HAP-1 (cell line): ENCODE results near the gene HEXD.
"Not testable (repeated sequence)": the region's sequence is repeated elsewhere in the genome, so short reads cannot be mapped to it uniquely, and the experiment has no call there.

ENCODE experiments used
- DNase-seq, 2 experiments: peaks; one replicate each; pipeline ENCODE4 v3.0.0-alpha.2; 2016 to 2020; ENCODE audit warnings: low spot score in 2 of 2
- H3K27me3 ChIP-seq: fragments of 250-450 bp; sonication (Bioruptor Pico); 2 replicates; pipeline ENCODE4 v1.5.1; 2020; ENCODE audit warnings: low read depth, mild to moderate bottlenecking, moderate library complexity
- H3K36me3 ChIP-seq: fragments of 250-450 bp; sonication (Bioruptor Pico); replicated peaks from 2 replicates; pipeline ENCODE4 v1.5.1; 2020; ENCODE audit warnings: mild to moderate bottlenecking
- H3K4me1 ChIP-seq: fragments of 250-450 bp; sonication (Bioruptor Pico); 2 replicates; pipeline ENCODE4 v1.5.1; 2020; ENCODE audit warnings: mild to moderate bottlenecking
- H3K4me3 ChIP-seq: fragments of 250-450 bp; sonication (Bioruptor Pico); 2 replicates; pipeline ENCODE4 v1.5.1; 2020; ENCODE audit warnings: mild to moderate bottlenecking, moderate library complexity
- H3K9me3 ChIP-seq: fragments of 250-450 bp; sonication (Bioruptor Pico); 2 replicates; pipeline ENCODE4 v1.5.1; 2020; ENCODE audit warnings: mild to moderate bottlenecking, moderate library complexity
- in situ Hi-C: fragments of 300-500 bp; cut with MboI; formaldehyde crosslinking; loops from 3 replicates; pipeline ENCODE4 v1.14.3; 2020; ENCODE audit warnings: low sequenced_read_pairs, inconsistent platforms, mixed read lengths

HEXD gene

DNA sequence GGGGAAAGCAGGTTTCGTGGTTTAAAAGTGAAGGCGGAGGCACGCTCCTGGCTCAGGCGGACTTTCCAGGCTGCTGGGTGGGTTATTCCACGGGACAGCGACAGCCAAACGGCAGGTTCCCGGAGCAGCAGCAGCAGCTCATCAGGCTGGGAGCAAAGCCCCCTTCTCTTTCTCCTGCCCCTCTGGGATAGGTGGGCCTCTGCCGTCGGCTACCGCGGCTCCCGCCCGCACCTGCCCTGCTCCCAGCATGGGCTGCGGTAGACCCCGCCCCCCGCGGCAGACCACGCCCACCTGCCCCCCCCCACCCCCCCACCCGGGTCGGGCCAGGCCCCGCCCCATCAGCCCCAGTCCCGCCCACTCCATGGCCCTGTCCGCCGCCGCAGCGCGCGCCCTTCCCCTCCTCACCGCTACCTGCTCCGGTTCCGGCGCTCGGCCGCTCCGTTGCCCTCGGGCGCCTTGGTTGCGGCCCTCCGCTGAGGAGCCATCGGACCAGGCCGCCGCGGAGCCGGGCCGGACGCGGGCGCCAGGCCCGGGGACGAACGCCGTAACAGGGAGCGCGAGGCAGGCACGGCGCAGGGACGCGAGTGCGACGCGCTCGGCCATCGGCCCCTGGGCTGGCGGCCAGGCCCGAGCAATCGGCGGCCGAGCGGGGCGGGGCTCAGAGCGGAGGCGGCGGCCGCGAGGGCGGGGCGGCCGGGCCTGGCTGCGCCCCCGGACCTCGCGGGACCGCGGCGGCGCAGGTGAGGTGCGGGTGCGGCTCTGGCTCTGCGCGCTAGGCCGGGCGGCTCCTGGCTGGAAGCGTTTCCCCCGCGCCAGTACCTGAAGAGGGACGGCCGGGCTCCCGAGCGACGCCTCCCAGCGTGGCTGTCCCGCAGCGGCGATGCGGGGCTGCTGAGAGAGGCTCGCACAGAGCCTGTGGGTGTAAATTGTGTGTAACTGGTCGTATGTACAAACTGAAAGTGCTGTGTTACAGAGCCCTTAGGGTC, at the start of gene HEXD, which contains the start of gene OGFOD3:
HEXD (plus strand) TSS at position 347 of the 986 bp plus-strand sequence. CDS start 1,453 bp downstream, outside the sequence.
OGFOD3 (minus strand) TSS at position 586 of the 986 bp plus-strand sequence; CDS start at position 485, 101 bp downstream.
- in situ Hi-C loops = no loop called here
- Histone ChIP-seq H3K27me3 (no peaks in the 10 kb centered on the region), H3K4me3 (peak within 1 kb of the TSS; percentile 50), H3K4me1 (peaks cover 13% of the 10 kb centered on the region), H3K9me3 (no peaks in the 10 kb centered on the region), H3K36me3 (no peaks in the 10 kb centered on the region; the same call in 1 of the 2 replicates)
- peak; percentile 70 to 86 for DNase-seq

DNA sequence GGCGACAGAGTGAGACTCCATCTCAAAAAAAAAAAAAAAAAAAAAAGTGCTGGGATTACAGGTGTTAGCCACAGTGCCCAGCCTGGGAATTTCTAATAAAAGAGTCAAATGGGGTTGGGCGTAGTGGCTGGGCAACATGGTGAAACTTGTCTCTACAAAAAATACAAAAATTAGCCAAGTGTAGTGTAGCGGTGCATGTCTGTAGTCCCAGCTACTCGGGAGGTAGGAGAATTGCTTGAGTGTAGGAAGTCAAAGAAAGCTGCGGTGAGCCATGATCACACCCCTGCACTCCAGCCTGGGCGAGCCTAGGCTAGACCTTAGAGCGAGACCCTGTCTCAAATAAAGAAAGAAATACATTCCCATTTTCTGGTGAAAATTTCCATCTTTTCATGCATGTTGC, 48.9 kb upstream of the HEXD start:
- Histone ChIP-seq H3K4me1 (no peaks in the 10 kb centered on the region; the same call in 1 of the 2 replicates), H3K9me3 (no peaks in the 10 kb centered on the region), H3K36me3 (no peaks in the 10 kb centered on the region), H3K4me3 (no peak overlapping the region), H3K27me3 (no peaks in the 10 kb centered on the region)
- no peak for DNase-seq
- in situ Hi-C loops = no loop called here

DNA sequence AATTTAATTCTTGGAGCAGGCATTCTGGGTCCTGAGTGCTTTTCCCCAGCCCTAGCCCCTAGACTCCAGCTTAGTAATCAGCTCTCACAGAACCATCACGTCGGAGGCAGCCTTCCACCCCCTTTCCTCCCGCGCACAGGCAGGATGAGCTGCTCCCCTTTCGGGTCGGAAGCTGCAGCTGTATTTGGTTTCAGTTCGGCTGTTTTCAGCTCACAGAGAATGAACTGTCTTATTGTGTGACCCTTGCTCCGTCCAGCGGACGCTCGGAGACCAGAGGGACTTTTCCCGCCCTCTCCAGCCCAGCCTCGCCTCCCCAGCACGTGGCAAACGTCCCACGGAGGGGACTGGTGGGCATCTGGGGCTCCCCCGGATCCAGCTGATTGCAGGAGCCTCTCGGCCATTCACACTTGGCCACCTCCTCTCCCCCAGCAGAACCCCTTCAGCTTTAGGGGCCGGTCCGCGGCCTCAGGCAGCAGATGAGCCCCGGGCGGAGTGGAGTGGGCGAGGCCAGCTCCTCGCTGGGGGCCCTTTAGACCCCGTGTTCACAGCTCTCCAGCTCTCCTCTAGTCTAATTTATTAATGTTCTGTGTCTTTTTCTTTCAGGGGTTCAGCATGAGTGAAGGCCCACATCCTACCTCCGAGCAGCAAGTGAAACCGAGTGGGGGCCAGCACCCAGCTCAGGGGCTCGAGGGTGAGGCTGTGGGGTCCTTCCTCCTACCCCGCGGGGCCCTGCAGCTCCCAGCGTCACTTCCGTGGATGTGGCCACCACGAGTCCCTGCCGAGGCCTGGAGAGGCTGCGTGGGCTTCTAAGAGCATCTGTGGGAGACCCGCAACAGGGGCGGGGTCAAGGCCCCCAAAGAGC, 47.4 kb upstream of the HEXD start:
- DNase-seq = no peak
- H3K27me3 ChIP-seq = no peaks in the 10 kb centered on the region
- H3K36me3 ChIP-seq = no peaks in the 10 kb centered on the region
- in situ Hi-C loops = no loop called here
- H3K9me3 ChIP-seq = no peaks in the 10 kb centered on the region
- no peak overlapping the region for H3K4me3 ChIP-seq
- H3K4me1 ChIP-seq = no peaks in the 10 kb centered on the region; the same call in 1 of the 2 replicates

DNA sequence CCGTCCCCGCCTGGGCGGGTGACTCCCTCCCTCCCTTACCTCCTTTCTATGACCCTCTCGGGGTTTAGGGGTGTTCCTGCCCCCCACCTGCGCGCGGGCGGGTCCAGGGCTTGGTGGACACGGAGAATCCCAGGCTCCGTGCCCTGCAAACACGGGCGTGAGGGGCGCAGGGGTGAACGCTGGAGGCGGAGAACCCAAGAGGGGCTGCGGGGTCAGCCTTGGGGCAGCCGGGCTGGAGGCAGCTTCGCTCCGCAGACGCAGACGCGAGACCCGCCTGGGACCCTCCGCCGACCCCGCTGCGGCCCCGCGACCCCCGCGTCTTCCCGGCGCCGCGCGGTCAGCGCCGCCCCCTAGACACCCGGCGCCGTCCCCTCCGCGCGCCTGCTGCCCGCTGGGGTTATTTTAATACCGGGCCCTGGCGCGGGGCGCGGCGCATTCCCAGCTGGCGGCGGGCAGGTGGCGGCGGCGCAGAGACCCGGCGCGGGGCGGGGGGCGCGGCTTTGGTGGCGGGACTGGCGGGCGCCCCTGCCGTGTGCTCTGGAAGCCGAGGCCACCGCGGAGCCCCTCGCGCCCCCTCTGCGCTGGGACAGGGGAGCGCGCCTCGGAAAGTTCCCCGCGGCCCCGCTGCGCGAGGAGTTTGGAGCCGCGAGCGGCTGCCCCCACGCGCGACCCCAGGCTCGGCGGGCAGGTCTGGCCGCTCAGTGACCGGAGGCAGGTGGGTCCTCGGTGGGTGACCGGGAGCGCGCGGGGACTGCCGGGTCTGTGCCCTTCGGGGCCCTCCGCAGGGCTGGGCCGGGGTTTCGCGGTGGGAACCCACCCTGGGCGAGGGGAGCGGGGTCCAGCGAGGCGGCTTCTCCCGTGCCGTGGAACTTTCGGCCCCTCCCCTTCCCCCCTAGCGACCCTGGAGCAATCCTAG, 46.6 kb upstream of the HEXD start, which contains the start of gene UTS2R:
UTS2R (plus strand) TSS at position 433 of the 916 bp plus-strand sequence. CDS start 2,560 bp downstream, outside the sequence.
- H3K4me3 ChIP-seq = no peak within 1 kb of the TSS
- H3K27me3 ChIP-seq = no peaks in the 10 kb centered on the region
- no peak for DNase-seq
- no peaks in the 10 kb centered on the region; the same call in 1 of the 2 replicates for H3K4me1 ChIP-seq
- in situ Hi-C loops = no loop called here
- no peaks in the 10 kb centered on the region for H3K9me3 ChIP-seq
- no peaks in the 10 kb centered on the region for H3K36me3 ChIP-seq

DNA sequence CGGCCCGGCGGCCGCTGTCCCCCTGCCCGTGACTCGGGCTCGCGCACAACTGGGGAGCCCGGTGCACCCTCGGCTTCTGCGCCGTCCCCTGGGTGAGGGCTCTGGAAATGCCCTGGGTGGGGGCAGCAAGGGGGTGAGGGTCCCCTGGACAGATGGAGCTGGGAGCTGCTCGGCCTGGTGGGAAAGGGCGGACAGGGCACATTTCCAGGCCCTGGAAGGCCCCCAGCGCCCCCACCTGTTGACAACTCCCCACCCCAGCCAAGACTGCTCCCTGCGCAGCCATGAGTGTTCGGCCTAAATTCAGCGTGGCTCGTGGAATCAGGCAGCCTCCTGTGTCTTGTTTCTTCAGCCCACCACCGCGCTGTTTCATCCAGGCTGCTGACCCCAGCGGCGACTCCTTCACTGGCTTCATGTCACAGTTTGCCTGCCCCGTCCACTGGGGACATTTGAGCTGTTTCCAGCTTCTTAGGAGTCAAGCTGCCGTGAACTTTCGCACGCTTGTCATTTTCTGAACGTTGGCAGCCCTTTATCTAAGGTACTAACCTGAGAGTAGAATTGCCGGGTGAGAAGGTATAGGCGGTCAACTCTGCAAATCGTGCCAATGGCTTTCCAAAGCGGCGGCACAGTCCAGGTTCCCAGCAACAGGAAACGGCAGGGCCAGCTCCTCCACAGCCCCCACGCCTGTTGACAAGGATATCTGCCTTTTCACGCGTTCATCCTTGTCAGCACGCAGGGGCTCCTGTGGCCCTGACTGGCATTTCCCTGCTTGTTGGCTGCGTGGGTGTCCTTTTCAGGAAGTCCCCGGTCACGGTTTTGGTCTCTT, 45.7 kb upstream of the HEXD start:
- in situ Hi-C loops = no loop called here
- H3K4me3 ChIP-seq = no peak overlapping the region
- no peaks in the 10 kb centered on the region for H3K27me3 ChIP-seq
- no peaks in the 10 kb centered on the region for H3K36me3 ChIP-seq
- H3K9me3 ChIP-seq = no peaks in the 10 kb centered on the region
- H3K4me1 ChIP-seq = no peaks in the 10 kb centered on the region
- no peak for DNase-seq

DNA sequence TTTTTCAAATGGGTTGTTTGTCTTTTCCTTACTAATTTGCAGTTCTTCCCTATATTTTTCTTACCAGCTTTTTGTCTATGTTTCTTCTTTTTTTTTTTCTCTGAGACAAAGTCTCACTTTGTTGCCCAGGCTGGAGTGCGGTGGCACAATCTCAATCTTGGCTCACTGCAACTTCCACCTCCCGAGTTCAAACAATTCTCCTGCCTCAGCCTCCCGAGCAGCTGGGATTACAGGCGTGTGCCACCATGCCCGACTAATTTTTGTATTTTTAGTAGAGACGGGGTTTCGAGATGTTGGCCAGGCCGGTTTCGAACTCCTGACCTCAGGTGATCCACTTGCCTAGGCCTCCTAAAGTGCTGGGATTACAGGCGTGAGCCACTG, 45.1 kb upstream of the HEXD start:
- H3K4me1 ChIP-seq, in situ Hi-C loops, H3K36me3 ChIP-seq, DNase-seq, H3K4me3 ChIP-seq, H3K27me3 ChIP-seq, H3K9me3 ChIP-seq: not testable (repeated sequence)

DNA sequence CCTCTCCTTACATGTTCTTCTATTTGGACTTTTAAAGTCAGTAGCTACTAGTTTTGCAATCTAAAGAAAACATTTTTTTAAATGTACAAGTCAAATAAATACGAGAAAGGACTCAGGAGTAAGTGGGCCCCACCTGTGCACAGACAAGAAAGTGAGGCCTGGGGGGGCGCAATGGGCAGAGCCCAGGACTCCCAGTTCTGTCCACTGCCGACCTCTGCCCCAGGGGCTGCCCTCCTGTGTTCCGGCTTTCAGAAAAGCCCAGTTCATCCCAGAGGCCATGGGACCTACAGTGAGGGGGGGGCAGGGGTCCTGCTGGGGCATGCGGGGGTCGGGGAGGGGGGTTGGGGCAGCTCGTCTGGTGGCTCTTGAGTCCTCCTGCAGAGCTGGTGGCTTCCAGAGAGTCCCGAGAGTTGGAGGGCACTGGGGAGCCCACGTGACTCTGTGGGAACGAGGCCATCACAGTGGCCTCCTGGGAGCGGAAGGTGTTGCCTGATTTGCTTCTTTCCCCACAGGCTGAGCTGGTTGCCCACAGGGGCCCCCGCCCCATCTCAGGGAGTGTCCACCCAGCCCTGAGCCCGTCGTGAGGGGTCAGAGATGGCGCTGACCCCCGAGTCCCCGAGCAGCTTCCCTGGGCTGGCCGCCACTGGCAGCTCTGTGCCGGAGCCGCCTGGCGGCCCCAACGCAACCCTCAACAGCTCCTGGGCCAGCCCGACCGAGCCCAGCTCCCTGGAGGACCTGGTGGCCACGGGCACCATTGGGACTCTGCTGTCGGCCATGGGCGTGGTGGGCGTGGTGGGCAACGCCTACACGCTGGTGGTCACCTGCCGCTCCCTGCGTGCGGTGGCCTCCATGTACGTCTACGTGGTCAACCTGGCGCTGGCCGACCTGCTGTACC, 44.2 kb upstream of the HEXD start:
- Histone ChIP-seq H3K36me3 (no peaks in the 10 kb centered on the region), H3K4me3 (no peak overlapping the region), H3K4me1 (no peaks in the 10 kb centered on the region), H3K9me3 (no peaks in the 10 kb centered on the region), H3K27me3 (no peaks in the 10 kb centered on the region)
- in situ Hi-C loops = no loop called here
- DNase-seq = no peak

DNA sequence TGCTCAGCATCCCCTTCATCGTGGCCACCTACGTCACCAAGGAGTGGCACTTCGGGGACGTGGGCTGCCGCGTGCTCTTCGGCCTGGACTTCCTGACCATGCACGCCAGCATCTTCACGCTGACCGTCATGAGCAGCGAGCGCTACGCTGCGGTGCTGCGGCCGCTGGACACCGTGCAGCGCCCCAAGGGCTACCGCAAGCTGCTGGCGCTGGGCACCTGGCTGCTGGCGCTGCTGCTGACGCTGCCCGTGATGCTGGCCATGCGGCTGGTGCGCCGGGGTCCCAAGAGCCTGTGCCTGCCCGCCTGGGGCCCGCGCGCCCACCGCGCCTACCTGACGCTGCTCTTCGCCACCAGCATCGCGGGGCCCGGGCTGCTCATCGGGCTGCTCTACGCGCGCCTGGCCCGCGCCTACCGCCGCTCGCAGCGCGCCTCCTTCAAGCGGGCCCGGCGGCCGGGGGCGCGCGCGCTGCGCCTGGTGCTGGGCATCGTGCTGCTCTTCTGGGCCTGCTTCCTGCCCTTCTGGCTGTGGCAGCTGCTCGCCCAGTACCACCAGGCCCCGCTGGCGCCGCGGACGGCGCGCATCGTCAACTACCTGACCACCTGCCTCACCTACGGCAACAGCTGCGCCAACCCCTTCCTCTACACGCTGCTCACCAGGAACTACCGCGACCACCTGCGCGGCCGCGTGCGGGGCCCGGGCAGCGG, 43.4 kb upstream of the HEXD start:
- in situ Hi-C loops = no loop called here
- Histone ChIP-seq H3K4me1 (no peaks in the 10 kb centered on the region), H3K9me3 (no peaks in the 10 kb centered on the region), H3K4me3 (no peak overlapping the region), H3K36me3 (no peaks in the 10 kb centered on the region), H3K27me3 (no peaks in the 10 kb centered on the region)
- DNase-seq = no peak

DNA sequence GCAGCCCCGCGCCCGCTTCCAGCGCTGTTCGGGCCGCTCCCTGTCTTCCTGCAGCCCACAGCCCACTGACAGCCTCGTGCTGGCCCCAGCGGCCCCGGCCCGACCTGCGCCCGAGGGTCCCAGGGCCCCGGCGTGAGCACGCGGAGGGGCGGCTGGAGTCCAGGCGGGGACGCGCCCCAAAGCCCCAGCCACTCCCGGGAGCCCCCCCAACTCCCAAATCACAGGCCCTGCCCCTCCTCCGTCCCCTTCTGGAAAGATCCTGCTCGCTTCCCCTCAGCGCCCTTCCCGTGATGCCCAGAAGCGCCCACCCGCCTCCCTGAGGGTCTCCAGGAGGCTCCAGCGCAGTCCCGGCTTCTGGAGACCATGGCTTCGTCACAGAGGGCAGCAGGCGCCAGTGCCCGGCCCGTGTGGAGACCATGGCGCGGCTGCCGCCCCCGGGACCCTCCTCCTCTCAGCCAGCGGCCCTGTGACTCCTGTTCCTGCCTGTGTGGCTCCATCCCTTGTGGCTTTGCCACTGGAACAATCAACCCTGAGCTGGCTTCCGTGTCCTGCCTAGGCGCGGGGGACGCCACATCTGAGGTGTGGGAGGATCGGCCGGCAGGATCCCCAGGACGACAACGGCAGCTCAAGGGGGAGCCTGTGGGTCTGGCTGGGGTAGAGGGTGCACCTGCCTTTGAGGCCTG, 42.6 kb upstream of the HEXD start:
- Histone ChIP-seq H3K9me3 (no peaks in the 10 kb centered on the region), H3K27me3 (no peaks in the 10 kb centered on the region), H3K36me3 (no peaks in the 10 kb centered on the region), H3K4me1 (no peaks in the 10 kb centered on the region), H3K4me3 (no peak overlapping the region)
- DNase-seq = no peak
- in situ Hi-C loops = no loop called here

DNA sequence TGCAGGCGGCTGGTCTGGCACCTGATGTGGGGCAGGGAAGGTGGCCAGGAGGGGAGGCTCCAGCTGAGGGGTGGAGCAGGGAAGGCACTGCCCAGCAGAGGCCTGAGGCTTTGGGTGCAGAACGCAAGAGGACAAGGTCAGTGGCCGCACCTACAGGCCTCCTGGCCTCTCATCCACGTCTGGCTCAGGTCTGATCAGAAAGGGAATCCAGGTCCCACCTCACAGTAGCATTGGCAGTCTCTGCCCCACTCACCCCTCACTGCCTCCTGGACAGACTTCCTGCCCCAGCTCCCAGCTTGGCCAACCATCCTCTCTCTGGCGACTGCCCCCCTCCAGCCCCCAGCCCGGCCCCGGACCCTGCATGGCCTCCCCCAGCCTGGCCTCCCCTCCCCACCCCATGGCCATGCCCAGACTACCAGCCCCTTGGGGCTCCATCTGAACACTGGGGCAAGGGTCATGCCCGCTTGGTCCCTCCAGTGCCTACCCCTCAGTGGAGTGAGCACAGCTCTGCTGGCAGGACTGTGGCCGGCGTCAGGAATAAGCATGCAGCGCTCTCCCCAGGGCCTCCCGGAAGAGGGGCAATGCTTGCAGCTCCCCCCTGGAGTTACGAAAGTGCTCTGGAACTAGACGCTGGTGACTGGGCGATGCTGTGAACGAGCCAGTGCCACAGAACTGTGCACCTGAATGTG, 42.0 kb upstream of the HEXD start:
- Histone ChIP-seq H3K9me3 (no peaks in the 10 kb centered on the region), H3K4me3 (no peak overlapping the region), H3K4me1 (no peaks in the 10 kb centered on the region), H3K36me3 (no peaks in the 10 kb centered on the region), H3K27me3 (no peaks in the 10 kb centered on the region)
- in situ Hi-C loops = no loop called here
- no peak for DNase-seq
